Epithelial cell of proximal tubule (primary cell): Measurements from ENCODE around the gene ZMIZ1. TPM values are rescaled to one million over a fixed set of nuclear protein-coding genes. Genes with fewer than 3 reads are reported as not detected.

Experiments used
- DNase-seq: peaks from one replicate; pipeline ENCODE4 v3.0.0-alpha.2; 2011; ENCODE audit warnings: low read depth
- H3K4me3 ChIP-seq: 2 replicates; pipeline ENCODE4 v1.5.1; 2011; ENCODE audit warnings: low read depth, mild to moderate bottlenecking, low read length
- CTCF ChIP-seq: conservative IDR thresholded peaks from 2 replicates; pipeline ENCODE4 v1.5.1; 2012; ENCODE audit warnings: low read depth, mild to moderate bottlenecking, low read length
- total RNA-seq: library from RNA; depleted of rRNA; stranded (reverse); fragments of >200 nt; gene quantifications from 2 replicates; pipeline ENCODE4 v1.2.3, GENCODE V29; 2015

Gene ZMIZ1
- total RNA-seq, 1 donor from 2014 or later = 21.4 TPM

GRCh38 chr10:79137300-79137756 lies 68.6 kb downstream of the ZMIZ1 start:
- TF ChIP-seq CTCF = no peak
- H3K4me3 ChIP-seq = no peak overlapping the region
- no peak for DNase-seq

- no peak for DNase-seq
- no peak overlapping the region for H3K4me3 ChIP-seq
- TF ChIP-seq CTCF = no peak
Measured at GRCh38 chr10:79137826-79138225, 69.1 kb downstream of the ZMIZ1 start.

GRCh38 chr10:79138449-79139123 lies 69.8 kb downstream of the ZMIZ1 start:
- TF ChIP-seq CTCF = no peak
- no peak for DNase-seq

GRCh38 chr10:79139124-79139835 lies 70.5 kb downstream of the ZMIZ1 start:
- no peak overlapping the region for H3K4me3 ChIP-seq
- TF ChIP-seq CTCF = no peak
- DNase-seq = no peak

More at GRCh38 chr10:79138449-79139123, 69.8 kb downstream of the ZMIZ1 start:
- H3K4me3 ChIP-seq = no peak overlapping the region

- no peak for DNase-seq
- no peak for TF ChIP-seq CTCF
Measured at GRCh38 chr10:79140085-79140793, 71.5 kb downstream of the ZMIZ1 start.

GRCh38 chr10:79140855-79141254 lies 72.1 kb downstream of the ZMIZ1 start:
- H3K4me3 ChIP-seq = no peak overlapping the region
- no peak for DNase-seq
- no peak for TF ChIP-seq CTCF

More at GRCh38 chr10:79140085-79140793, 71.5 kb downstream of the ZMIZ1 start:
- H3K4me3 ChIP-seq = no peak overlapping the region
